SU-DHL-6 (cell line): ENCODE measurements around the gene WDR45.

Source experiments
- EZH2phosphoT487 ChIP-seq: fragments of 200-600 bp; sonication (generic), shearing (Covaris generic); conservative IDR thresholded peaks from 2 replicates; pipeline ENCODE4 v1.6.1; 2018; ENCODE audit warnings: mild to moderate bottlenecking, antibody characterized with exemption, low read length, moderate library complexity, mixed read lengths
- TF ChIP-seq, protein P1 (sequence below): fragments of 200-600 bp; sonication (generic); IDR thresholded peaks from one replicate; pipeline ENCODE4 v1.5.1; 2017; ENCODE audit warnings: antibody characterized with exemption, mild to moderate bottlenecking, low read length, moderate library complexity; ENCODE audit not compliant: insufficient read depth, poor library complexity, severe bottlenecking

DNA sequence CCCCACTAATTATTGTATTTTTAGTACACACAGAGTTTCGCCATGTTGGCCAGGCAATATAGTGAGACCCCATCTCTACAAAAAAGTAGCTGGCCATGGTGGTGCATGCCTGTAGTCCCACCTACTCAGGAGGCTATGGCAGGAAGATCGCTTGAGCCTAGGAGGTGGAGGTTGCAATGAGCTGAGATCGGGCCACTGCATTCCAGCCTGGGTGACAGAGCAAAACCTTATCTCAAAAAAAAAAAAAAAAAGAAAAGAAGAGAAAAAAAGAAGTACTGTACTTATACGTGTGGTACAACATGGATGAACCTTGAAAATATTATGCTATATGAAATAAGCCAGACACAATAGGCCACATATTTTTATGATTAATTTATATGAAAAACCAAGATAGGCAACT lies 9.9 kb upstream of the WDR45 start:
- TF ChIP-seq, protein P1, sequence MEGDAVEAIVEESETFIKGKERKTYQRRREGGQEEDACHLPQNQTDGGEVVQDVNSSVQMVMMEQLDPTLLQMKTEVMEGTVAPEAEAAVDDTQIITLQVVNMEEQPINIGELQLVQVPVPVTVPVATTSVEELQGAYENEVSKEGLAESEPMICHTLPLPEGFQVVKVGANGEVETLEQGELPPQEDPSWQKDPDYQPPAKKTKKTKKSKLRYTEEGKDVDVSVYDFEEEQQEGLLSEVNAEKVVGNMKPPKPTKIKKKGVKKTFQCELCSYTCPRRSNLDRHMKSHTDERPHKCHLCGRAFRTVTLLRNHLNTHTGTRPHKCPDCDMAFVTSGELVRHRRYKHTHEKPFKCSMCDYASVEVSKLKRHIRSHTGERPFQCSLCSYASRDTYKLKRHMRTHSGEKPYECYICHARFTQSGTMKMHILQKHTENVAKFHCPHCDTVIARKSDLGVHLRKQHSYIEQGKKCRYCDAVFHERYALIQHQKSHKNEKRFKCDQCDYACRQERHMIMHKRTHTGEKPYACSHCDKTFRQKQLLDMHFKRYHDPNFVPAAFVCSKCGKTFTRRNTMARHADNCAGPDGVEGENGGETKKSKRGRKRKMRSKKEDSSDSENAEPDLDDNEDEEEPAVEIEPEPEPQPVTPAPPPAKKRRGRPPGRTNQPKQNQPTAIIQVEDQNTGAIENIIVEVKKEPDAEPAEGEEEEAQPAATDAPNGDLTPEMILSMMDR, result no peak
- no peak for TF ChIP-seq EZH2phosphoT487
